Activated CD8-positive, alpha-beta T cell treated with anti-CD3 and anti-CD28 coated beads for 36 hours (primary cell): ENCODE results near the gene SPTB. TPM values are rescaled to one million over a fixed set of nuclear protein-coding genes. Genes with fewer than 3 reads are reported as not detected.

ENCODE experiments used
- ATAC-seq: fragments of 200-7000 bp; cut with Tn5 transposase; one replicate; pipeline ENCODE4 v1.10.0; 2021; ENCODE audit warnings: mild to moderate bottlenecking, moderate library complexity
- CTCF ChIA-PET: fragments of 350-600 bp; sonication (Branson Sonifier 250); formaldehyde crosslinking; loops from one replicate; lab custom pipeline; 2021; ENCODE audit warnings: antibody characterized with exemption; lab: Charles Lee
- POLR2A ChIA-PET: fragments of 350-600 bp; sonication (Branson Sonifier 250); formaldehyde crosslinking; loops from one replicate; lab custom pipeline; 2021; ENCODE audit warnings: antibody characterized with exemption; lab: Charles Lee
- DNase-seq: peaks from one replicate; pipeline ENCODE4 v3.0.0-alpha.2; 2020
- H3K27ac Mint-ChIP-seq: one replicate; pipeline ENCODE4 v1.8.0; 2021; ENCODE audit warnings: mild to moderate bottlenecking, mixed read lengths
- H3K27me3 Mint-ChIP-seq: one replicate; pipeline ENCODE4 v1.8.0; 2021; ENCODE audit warnings: mixed read lengths
- H3K36me3 Mint-ChIP-seq: one replicate; pipeline ENCODE4 v1.8.0; 2021; ENCODE audit warnings: low read depth, mixed read lengths
- H3K4me1 Mint-ChIP-seq: one replicate; pipeline ENCODE4 v1.8.0; 2021; ENCODE audit warnings: low read depth, mixed read lengths
- H3K4me3 Mint-ChIP-seq: one replicate; pipeline ENCODE4 v1.8.0; 2021; ENCODE audit warnings: mild to moderate bottlenecking, moderate library complexity, mixed read lengths
- H3K9me3 Mint-ChIP-seq: one replicate; pipeline ENCODE4 v1.8.0; 2021; ENCODE audit warnings: mixed read lengths
- intact Hi-C: fragments of 100-400 bp; cut with micrococcal nuclease; formaldehyde crosslinking; loops from one replicate; pipeline ENCODE4 v1.10.0; 2022
- total RNA-seq, 2 experiments: library from RNA; stranded (reverse); gene quantifications; one replicate each; pipeline ENCODE4 v1.2.3, GENCODE V29; 2021
- TF ChIP-seq, protein P1 (sequence below): fragments of 200-600 bp; IDR thresholded peaks from one replicate; pipeline ENCODE4 v1.8.0; 2022; ENCODE audit warnings: antibody characterized with exemption, mild to moderate bottlenecking

SPTB gene
- total RNA-seq, 2 experiments from 2014 or later: 0.07 to 0.27 TPM

DNA sequence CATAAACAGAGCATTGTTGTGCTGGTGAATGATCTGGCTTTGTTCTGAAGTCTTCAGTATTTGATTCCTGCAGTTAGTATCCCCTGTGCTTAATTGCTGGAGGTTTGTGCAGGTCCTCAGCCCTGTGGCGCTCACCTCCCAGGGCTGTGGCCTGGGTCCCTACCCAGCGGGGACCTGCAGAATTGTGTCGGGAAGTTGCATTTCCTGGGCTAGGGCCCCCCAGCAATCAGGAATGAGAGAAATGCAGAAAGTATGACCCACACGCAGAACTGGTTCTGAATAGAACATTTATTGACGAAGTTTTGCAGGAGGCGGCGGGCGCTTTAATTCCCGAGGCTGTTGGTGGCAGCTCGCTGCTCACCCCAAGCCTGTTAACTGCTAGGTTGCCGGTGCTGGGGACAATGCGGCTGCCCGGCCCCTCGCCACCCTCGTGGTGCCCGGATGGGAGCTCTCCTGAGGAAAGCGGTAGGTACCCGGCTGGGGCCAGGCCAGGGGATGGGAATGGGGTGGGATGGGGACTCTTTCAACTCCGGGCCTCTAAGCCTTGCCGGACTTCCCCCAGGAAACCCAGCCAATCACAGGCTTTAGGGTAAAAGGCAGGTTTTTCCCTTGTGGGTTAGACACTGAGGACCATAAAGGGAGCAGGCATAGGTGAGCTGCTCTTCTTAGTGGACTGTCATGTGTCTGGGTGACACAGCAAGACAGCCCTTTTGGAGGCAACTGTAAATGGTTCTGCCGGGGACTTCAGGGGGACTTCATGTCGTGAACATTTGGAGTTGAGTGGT lies 163.9 kb downstream of the SPTB start:
- CTCF ChIA-PET: interaction anchor here (0.9 kb wide), 1 partner anchor 21 kb away, joined by 3 read pairs; no protein-coding TSS in a partner anchor
- Mint-ChIP-seq H3K9me3 (peaks cover 17% of the 10 kb centered on the region), H3K27ac (no peak overlapping the region), H3K36me3 (no peaks in the 10 kb centered on the region), H3K4me3 (no peak overlapping the region), H3K4me1 (peaks cover 6% of the 10 kb centered on the region), H3K27me3 (peaks cover 8% of the 10 kb centered on the region)
- ATAC-seq (no peak), DNase-seq (no peak)
- POLR2A ChIA-PET: no interaction called here
- intact Hi-C loops: no loop called here
- TF ChIP-seq, protein P1, sequence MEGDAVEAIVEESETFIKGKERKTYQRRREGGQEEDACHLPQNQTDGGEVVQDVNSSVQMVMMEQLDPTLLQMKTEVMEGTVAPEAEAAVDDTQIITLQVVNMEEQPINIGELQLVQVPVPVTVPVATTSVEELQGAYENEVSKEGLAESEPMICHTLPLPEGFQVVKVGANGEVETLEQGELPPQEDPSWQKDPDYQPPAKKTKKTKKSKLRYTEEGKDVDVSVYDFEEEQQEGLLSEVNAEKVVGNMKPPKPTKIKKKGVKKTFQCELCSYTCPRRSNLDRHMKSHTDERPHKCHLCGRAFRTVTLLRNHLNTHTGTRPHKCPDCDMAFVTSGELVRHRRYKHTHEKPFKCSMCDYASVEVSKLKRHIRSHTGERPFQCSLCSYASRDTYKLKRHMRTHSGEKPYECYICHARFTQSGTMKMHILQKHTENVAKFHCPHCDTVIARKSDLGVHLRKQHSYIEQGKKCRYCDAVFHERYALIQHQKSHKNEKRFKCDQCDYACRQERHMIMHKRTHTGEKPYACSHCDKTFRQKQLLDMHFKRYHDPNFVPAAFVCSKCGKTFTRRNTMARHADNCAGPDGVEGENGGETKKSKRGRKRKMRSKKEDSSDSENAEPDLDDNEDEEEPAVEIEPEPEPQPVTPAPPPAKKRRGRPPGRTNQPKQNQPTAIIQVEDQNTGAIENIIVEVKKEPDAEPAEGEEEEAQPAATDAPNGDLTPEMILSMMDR: no peak

DNA sequence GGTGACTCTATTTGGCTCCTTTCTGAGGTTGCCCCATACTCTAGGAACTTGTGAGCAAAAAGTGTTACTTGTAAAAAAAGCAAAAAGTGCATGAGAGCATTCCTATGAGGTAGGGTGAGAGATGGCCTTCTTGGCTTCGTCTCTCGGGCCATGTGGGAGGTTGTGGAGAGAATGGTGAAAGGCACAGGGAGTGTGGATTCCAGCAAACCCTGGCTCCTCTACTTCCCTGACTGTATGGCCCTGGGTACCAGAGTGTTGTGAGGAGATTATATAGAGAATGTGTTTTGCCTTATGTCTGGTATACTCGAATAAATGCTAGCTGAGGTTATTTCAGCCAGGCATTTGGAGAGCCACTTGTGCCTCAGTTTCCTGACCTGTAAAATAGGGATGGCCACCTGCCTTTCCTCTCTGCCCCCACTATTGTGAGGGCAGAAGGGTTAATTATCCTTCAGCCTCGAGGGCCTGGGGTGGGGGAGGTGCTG lies 164.5 kb downstream of the SPTB start:
- H3K36me3 Mint-ChIP-seq: no peaks in the 10 kb centered on the region
- H3K4me1 Mint-ChIP-seq: peaks cover 5% of the 10 kb centered on the region
- CTCF ChIA-PET: interaction anchor here (0.9 kb wide), 1 partner anchor 21 kb away, joined by 3 read pairs; no protein-coding TSS in a partner anchor
- TF ChIP-seq, protein P1: no peak
- DNase-seq (no peak), ATAC-seq (no peak)
- POLR2A ChIA-PET: no interaction called here
- no peak overlapping the region for H3K27ac Mint-ChIP-seq
- H3K9me3 Mint-ChIP-seq: peaks cover 17% of the 10 kb centered on the region
- intact Hi-C loops: no loop called here
- no peak overlapping the region for H3K4me3 Mint-ChIP-seq
- peaks cover 8% of the 10 kb centered on the region for H3K27me3 Mint-ChIP-seq

DNA sequence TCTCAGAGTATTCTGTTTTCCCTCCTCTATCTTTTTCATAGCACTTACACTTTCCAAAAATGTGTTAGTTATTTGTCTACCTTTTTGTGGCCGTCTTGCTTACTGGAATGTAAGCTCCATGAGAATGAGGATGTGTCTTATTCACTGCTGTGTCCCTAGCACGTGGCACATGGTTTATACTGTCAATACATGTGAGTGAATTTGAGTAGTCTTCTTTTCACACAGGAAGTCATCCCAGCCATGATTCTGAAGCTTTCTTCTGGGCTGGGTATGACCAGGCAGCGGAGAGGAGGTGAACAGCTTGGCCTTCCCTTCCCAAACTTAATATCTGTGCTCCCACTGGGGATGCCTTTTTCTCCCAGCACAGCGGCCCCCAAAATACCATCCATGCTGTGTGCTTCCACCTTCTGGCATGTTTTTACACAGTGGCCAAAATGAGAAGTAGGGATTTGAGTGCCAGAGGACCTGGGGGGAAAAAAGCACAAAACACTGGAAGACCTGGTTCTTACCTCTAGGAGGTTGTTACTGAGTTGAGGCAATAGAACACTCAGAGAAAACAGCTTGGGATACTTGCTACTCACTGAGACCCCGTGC lies 165.2 kb downstream of the SPTB start:
- CTCF ChIA-PET: no interaction called here
- Mint-ChIP-seq H3K4me3 (no peak overlapping the region), H3K9me3 (peaks cover 17% of the 10 kb centered on the region), H3K27me3 (peaks cover 8% of the 10 kb centered on the region), H3K27ac (no peak overlapping the region), H3K36me3 (no peaks in the 10 kb centered on the region), H3K4me1 (peaks cover 2% of the 10 kb centered on the region)
- TF ChIP-seq, protein P1: no peak
- DNase-seq (no peak), ATAC-seq (no peak)
- POLR2A ChIA-PET: no interaction called here
- intact Hi-C loops: no loop called here

DNA sequence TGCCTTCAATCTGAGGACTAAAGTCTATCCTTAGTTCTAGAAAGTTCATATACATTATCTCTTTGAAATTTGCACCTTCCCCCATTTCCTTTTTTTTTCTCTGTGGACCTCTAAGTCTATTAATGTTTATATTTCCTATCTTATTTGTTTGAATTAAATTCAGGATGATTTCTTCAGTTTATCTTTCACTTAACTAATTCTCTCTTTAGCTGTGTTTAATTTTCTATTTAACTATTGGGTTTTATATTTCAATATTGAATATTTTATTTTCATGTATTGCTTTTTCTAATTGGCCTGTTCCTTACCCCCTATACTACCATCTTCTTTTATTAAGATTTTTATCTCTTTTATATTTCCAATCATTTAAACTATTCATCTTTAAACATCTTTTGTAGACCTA lies 166.0 kb downstream of the SPTB start:
- ChIA-PET CTCF (no interaction called here), POLR2A (no interaction called here)
- no peaks in the 10 kb centered on the region for H3K36me3 Mint-ChIP-seq
- H3K27ac Mint-ChIP-seq: no peak overlapping the region
- peaks cover 12% of the 10 kb centered on the region for H3K27me3 Mint-ChIP-seq
- intact Hi-C loops: no loop called here
- TF ChIP-seq, protein P1: no peak
- no peak overlapping the region for H3K4me3 Mint-ChIP-seq
- no peak for DNase-seq
- H3K9me3 Mint-ChIP-seq: peaks cover 17% of the 10 kb centered on the region
- no peak for ATAC-seq
- peaks cover 10% of the 10 kb centered on the region for H3K4me1 Mint-ChIP-seq

DNA sequence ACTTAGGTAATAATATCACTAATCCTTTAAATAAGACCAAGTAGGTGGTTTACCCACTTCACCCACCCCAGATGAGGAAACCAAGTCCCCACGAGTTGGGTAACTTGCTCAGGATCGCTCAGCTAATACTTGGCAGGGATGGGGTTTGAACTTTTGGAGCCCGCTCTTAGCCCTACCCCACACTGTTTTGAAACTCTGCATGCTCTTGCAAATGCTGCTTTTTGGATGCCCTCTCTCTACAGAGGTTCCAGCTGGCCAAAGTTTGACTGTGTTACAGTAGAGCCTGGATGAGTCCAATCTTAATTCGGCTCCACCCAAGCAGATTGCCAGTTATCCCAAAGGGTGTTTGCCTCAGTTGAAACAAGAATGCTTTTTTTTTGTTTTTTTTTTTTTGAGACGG lies 168.7 kb downstream of the SPTB start:
- Mint-ChIP-seq H3K4me3 (no peak overlapping the region), H3K4me1 (peaks cover 14% of the 10 kb centered on the region), H3K36me3 (no peaks in the 10 kb centered on the region), H3K27ac (no peak overlapping the region), H3K27me3 (peaks cover 26% of the 10 kb centered on the region), H3K9me3 (peaks cover 17% of the 10 kb centered on the region)
- POLR2A ChIA-PET: no interaction called here
- TF ChIP-seq, protein P1: no peak
- no peak for ATAC-seq
- DNase-seq: no peak
- intact Hi-C loops: no loop called here
- CTCF ChIA-PET: no interaction called here
